ENCODE results near the gene FOXD3.

FOXD3 gene

DNA sequence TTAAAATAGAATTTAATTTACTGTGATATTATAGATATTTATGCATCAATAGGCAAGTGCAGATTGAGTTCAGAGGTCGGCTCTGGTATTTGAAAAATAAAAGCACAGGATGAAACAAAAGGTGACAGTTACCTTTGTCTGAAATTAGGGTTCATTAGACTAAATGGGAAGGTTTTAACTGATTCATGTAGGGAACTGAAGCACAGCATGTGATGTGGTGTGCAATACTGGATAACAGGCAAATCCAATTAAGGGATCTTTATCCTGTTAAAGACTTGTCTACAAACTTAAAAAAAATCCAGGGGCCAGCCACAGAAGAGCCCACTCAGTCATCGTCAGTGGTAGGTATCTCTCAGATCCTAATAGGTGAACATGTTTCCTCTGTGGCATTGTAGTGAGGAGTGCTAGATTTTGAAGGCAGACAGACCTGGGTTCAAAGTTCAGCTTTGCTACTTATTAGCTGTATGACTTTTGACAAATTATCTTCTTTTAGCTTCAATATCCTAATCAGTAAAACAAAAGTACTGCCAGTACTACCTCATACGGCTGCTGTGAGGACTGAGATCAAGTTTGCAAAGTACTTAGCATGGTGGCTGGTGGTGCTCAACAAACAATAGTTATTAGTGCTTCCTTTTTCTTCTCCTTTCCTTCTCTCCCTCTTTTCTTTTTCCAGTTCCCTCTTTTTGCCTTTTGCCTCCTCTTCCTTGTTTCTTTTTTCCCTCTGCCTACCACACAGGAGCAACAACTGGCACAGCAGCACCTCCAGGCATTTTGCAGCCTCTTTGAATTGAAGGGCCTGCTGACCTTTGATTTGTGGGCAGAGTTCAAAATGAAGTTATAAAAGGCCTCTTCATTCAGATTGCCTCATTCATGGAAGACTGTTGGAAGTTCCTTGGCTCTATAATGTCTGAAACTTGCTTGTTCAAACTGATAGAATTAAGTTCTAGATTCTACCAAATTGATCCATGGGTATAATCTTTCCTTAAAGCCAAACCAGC is 44.9 kb upstream of the FOXD3 start:
- Histone ChIP-seq H3K27me3 (ENCODE audit: insufficient read depth, poor library complexity, severe bottlenecking) (peaks cover 23% of the 10 kb centered on the region), H3K9me3 (ENCODE audit: severe bottlenecking) (no peaks in the 10 kb centered on the region), H3K27ac (ENCODE audit: poor library complexity, severe bottlenecking) (no peak overlapping the region), H3K4me1 (ENCODE audit: insufficient read depth, poor library complexity, severe bottlenecking) (no peaks in the 10 kb centered on the region), H3K4me3 (ENCODE audit: severe bottlenecking) (no peak overlapping the region), H3K36me3 (ENCODE audit: low read depth) (no peaks in the 10 kb centered on the region)
- DNase-seq (ENCODE audit: low spot score) (no peak), ATAC-seq (ENCODE audit: low read depth) (no peak)
- TF ChIP-seq, protein P1, sequence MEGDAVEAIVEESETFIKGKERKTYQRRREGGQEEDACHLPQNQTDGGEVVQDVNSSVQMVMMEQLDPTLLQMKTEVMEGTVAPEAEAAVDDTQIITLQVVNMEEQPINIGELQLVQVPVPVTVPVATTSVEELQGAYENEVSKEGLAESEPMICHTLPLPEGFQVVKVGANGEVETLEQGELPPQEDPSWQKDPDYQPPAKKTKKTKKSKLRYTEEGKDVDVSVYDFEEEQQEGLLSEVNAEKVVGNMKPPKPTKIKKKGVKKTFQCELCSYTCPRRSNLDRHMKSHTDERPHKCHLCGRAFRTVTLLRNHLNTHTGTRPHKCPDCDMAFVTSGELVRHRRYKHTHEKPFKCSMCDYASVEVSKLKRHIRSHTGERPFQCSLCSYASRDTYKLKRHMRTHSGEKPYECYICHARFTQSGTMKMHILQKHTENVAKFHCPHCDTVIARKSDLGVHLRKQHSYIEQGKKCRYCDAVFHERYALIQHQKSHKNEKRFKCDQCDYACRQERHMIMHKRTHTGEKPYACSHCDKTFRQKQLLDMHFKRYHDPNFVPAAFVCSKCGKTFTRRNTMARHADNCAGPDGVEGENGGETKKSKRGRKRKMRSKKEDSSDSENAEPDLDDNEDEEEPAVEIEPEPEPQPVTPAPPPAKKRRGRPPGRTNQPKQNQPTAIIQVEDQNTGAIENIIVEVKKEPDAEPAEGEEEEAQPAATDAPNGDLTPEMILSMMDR (IDR thresholded peaks at IDR 0.05; ENCODE audit: poor library complexity, severe bottlenecking): no peak

DNA sequence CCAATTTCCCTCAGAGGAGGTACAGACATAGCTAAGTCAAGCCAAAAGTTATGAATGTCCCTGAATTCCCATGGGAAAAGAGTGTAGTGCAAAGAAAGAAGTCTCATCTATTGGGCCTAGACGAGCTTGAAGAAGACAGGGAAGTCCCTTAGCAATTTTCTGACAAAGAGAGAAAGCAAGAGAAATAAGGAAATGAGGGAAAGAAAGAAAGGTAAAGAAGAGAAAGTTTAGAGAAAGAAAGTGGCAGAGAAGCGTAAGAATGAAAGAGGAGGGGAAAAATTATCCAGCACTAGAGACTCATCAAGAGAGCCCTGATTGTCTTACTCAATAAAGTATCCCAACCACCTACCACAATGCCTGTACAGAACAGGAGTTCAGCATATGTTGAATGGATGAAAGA is 40.6 kb upstream of the FOXD3 start:
- Histone ChIP-seq H3K36me3 (ENCODE audit: low read depth) (no peaks in the 10 kb centered on the region), H3K27ac (ENCODE audit: poor library complexity, severe bottlenecking) (no peak overlapping the region), H3K9me3 (ENCODE audit: severe bottlenecking) (no peaks in the 10 kb centered on the region), H3K4me3 (ENCODE audit: severe bottlenecking) (no peak overlapping the region), H3K27me3 (ENCODE audit: insufficient read depth, poor library complexity, severe bottlenecking) (no peaks in the 10 kb centered on the region), H3K4me1 (ENCODE audit: insufficient read depth, poor library complexity, severe bottlenecking) (no peaks in the 10 kb centered on the region)
- DNase-seq (ENCODE audit: low spot score): no peak
- no peak for ATAC-seq (ENCODE audit: low read depth)
- TF ChIP-seq, protein P1 (IDR thresholded peaks at IDR 0.05; ENCODE audit: poor library complexity, severe bottlenecking): no peak

DNA sequence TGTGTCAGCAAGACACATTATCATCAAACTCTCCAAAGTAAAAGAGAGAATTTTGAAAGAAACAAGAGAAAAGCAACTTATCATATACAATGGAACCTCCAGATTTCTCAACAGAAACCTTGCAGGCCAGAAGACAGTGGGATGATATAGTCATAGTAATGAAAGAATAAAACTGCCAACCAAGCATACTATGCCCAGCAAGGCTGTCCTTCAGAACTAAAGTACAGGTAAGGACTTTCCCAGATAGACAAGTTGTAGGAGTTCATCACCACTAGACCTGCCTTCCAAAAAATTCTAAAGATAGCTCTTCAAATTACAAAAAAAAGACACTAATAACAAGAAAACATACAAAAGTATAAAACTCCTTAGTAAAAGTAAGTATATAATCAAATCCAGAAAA is 33.2 kb upstream of the FOXD3 start:
- Histone ChIP-seq H3K27ac (ENCODE audit: poor library complexity, severe bottlenecking) (no peak overlapping the region), H3K4me3 (ENCODE audit: severe bottlenecking) (no peak overlapping the region), H3K4me1 (ENCODE audit: insufficient read depth, poor library complexity, severe bottlenecking) (no peaks in the 10 kb centered on the region), H3K9me3 (ENCODE audit: severe bottlenecking) (no peaks in the 10 kb centered on the region), H3K27me3 (ENCODE audit: insufficient read depth, poor library complexity, severe bottlenecking) (no peaks in the 10 kb centered on the region), H3K36me3 (ENCODE audit: low read depth) (no peaks in the 10 kb centered on the region)
- no peak for DNase-seq (ENCODE audit: low spot score)
- no peak for ATAC-seq (ENCODE audit: low read depth)
- TF ChIP-seq, protein P1 (IDR thresholded peaks at IDR 0.05; ENCODE audit: poor library complexity, severe bottlenecking): no peak

DNA sequence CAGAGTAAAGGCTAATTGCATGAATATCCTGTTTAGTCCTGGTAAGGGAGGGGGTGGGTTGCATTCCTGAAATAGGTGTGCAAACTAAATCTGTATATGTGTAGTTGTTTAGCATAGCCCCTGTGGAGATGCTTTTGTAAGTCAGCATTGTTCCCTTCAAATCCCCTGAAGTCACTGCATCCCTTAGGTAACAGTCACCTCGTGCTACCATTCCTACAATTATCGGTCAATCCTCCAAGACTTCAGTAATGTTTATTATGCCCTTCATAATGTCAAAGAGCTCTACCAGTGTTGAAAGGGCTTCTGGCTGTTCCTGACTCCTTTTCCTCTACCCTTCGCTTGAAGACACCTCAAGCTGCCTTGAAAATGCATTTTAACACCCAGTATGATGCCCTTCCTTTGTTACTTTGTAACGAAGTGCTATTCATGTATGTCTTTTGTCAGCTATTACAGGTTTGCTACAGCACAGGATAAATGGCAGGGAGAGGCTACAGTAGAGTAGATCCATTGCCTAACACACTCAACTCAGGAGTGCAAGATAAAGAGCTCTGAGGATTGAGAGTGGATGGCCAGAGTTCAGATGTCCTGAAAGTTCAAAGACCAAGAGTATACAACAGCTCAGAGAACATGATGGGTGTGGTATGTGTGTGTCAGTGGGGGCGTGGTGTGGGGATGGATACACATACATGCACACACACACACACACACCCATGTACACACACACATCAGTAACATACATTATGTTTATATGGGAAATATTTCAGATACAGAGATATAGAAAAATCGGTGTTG is 27.4 kb upstream of the FOXD3 start:
- Histone ChIP-seq H3K36me3 (ENCODE audit: low read depth) (no peaks in the 10 kb centered on the region), H3K27ac (ENCODE audit: poor library complexity, severe bottlenecking) (no peak overlapping the region), H3K27me3 (ENCODE audit: insufficient read depth, poor library complexity, severe bottlenecking) (peaks cover 2% of the 10 kb centered on the region), H3K4me1 (ENCODE audit: insufficient read depth, poor library complexity, severe bottlenecking) (no peaks in the 10 kb centered on the region), H3K9me3 (ENCODE audit: severe bottlenecking) (no peaks in the 10 kb centered on the region), H3K4me3 (ENCODE audit: severe bottlenecking) (no peak overlapping the region)
- ATAC-seq (ENCODE audit: low read depth) (no peak), DNase-seq (ENCODE audit: low spot score) (no peak)
- TF ChIP-seq, protein P1 (IDR thresholded peaks at IDR 0.05; ENCODE audit: poor library complexity, severe bottlenecking): no peak

Measured in RWPE2 (cell line).